DMS 273 (cell line): Measurements from ENCODE around the gene RTL9.
"Not testable (repeated sequence)": the region's sequence is repeated elsewhere in the genome, so short reads cannot be mapped to it uniquely, and the experiment has no call there.

Source experiments
- DNase-seq: peaks from one replicate; lab custom pipeline; 2025; ENCODE audit not compliant: unreplicated experiment; lab: John Stamatoyannopoulos, UW

Gene RTL9

DNA sequence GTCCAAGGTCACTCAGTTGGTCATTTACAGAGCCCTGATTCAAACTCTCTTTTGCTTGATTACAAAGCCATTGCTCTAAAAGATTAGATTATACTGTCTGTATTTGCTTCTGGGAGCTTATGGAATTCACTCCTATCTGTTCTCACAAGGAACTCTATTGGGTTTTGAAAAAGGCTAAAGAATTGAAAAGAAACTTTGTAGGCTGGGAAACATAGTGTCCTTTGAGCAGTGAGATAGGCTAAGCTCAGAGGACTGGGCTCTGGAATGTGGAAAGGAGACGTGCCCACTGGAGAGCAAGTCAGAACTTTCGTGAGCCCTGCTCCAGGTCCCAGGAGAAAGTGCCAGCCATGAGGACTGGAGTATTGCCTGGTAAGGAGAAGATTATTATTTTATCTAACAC lies at the start of gene RTL9:
TSS of gene RTL9 (plus strand) at position 301 of the 400 bp plus-strand sequence. CDS start 91,770 bp downstream, outside the sequence.
- no peak for DNase-seq

DNA sequence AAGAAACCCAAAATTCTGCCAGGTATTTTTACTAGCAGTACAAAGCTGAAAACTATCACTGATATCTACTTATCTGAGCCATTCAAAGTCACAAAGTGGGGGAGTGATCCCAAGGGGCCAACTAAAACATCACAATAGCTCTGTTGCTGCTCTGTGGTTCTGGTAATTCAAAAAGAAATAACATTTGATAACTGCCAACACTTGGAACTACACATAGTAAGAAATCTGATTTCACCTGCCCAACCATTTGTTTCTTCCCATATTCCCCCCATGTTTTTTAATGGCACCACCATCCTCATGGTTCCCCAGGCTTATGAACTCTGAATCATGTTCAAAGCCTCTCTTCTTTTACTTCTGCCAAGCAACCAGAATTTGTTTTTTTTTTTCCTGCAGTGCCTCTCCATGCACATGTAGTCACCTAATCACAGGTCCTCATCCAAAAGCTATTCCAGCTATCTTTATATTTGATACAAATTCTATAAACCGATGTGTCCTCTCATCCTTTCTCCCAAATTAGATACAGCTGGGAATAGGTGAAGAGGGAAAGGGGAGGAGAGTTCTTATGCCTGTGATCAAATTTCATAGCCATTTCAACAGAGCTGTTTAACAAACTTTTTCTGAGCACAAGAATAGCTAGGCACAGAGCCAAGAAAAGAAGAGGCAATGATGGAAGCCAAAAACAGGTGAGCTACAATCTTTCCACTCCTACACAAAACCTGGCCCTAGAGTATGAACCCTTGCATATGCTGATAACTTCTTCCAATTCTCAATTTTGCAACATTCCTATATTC lies 48.5 kb upstream of the RTL9 start:
- peak; percentile 5 for DNase-seq

DNA sequence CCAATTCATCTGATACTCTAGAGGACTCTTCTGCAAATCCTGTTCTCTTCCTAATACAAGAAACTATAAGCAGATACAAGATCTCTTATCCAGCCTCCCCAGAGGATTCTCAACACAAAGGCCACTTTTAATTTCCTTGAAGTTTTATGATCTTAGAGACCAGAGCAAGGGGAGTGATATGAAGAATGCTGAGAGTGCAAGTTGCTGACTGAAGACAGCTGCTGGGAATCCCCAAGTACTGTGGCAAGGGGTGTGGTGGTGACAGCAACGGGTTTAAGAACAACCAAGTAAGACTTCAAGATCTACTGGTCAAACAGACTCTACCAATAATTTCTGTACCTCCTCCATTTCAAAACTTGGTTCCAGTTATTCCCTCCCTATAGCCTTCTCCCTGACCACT lies 47.8 kb upstream of the RTL9 start:
- peak; percentile 8 for DNase-seq

GRCh38 chrX:110311437-110312230 lies 47.0 kb upstream of the RTL9 start:
- no peak for DNase-seq

DNA sequence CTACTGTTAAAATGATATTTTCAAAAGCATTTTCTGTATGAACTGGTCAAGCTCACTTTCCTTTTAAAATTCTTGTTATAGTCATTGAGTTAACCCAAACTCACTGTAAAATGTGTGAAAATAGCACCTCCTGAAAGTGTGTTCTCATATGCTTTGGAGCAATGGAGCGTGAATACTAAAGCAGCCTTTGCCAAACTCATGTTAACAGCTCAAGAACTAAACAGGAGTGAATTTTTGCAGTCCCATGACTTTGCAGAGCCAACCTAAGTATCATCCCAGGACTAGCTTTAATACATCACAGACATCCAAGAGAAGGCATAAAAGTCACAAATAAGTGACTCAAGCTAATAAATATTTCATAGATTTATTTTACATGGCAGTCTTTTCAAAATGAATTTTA lies 43.1 kb upstream of the RTL9 start:
- DNase-seq = peak; percentile 23

DNA sequence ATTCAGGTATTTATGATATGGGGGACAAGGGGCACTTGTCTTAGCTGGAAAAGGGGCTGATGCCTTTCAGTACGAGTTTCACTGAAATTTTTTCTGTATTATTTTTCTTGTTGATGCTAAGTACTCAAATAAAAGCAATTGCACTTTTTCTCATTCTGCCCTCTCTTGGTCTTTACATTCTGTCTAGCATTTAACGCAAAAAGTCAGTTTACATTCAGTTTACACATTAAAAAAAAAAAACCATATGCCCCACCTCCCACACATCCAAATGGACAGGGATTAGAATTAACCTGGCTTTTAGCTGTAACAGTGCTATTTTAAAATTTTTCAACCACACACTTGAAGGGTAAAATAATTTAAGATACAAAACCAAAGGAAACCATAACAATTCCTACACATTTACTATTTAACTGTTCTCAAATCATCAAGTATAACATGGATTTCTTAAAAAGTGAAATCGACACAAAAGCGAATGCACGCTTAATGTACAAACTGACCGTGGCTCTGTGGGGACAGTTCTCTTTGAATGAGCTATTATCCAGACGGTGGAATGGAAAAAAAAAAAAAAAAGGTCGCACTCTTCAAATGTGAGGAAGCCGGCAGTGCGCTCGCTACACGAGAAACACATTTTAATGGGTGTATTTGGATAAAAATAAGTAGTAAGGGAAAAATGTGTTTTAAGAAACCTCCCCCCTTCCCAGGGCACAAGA lies 42.1 kb upstream of the RTL9 start:
- peak; percentile 48 for DNase-seq

DNA sequence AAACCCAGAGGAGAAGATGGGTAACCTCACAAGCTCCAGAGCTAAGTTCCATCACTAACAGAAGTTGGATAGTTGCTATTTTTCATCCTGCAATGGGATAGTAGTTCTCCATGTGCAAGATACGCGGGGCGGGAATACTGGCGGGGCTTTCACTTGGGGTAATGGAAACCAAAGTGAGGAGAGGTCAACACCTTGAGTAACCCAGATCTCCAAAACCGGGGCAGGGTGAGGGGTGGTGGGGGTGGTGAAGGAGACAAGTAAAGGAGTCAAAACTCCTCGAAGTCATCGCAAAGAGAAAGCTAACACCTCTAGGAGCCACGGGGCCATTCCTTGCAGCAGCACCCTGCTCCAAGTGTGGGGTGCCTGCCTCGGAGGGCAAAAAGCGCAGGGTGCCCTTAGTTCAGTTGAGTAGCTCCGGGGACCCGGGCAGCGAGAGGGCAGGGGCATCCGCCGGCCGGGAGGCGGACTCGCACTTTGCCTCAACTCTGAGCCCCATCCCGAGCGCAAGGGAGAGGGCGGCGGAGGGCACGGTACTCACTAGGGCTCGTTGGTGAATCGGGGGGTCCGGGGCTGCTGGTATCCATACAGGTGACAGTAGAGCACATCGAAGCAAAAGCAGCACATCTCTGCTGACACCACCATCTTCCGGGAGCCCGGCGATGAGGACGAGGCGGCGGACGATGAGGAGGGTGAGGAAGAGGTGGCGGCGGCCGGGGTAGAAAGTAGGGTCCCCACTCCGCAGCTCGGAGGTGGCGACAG lies 41.4 kb upstream of the RTL9 start:
- DNase-seq = peak; percentile 59

DNA sequence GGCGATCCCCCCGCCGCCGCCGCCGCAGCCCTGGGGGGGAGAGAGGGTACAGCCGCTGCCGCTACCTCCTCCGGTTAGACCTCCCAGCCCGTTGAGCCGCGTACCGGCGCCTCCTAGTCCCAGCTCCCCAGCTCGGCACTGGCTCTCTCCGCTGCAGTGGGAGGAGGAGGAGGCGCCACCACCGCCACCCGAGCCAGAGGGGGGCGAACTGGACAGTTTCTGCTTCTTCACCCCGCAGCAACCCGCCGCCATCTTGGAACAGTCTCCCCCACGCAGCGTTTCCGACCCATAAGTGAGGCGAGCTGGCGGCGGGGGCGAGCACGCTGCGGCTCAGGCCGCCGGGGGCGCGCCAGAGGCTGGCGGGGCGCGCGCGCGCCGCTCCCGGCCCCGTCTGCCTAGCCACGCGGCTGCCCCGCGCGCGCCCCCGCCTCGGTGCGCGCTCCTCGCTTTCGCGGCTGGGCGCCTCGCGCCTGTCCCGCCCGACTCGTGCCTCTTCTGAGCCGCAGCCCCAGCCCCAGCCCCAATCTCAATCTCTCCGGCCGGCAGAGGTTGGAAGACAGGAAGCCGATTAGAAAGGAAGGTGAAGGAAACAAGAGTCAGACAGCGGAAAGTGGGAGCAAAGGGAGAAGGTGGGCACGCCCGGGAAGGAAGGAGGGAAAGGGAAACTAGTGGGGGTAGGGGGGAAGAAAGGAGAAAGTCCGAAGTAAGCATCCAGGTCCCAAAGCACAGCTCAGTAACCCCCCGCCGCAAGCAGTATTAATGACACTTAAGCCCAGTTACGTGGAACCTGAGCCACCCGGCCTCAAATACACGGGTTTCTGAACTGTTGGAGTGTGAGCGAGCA lies 40.6 kb upstream of the RTL9 start, which contains the start of gene AMMECR1:
TSS of gene AMMECR1 (minus strand) at position 266 of the 844 bp plus-strand sequence. CDS start at position 252, 14 bp downstream.
- DNase-seq = peak; percentile 95

DNA sequence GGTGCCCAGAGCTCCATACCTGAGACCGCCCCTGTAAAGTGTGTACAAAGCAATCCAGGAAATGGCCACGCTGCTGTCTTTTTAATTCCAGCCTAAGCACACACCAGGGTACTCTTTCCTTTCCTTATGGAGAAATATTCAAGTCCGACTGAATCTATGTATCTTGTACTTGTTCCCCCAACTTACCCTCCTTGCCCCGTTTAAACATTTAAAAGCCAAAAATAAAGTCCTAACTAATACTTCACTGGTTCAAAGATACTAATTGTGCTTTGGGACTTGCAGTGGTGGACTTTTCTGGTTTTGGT lies 40.0 kb upstream of the RTL9 start:
- DNase-seq = no peak

- no peak for DNase-seq
Observed at GRCh38 chrX:110320381-110320987, 38.2 kb upstream of the RTL9 start.

GRCh38 chrX:110321081-110321480 lies 37.6 kb upstream of the RTL9 start:
- DNase-seq = no peak

DNA sequence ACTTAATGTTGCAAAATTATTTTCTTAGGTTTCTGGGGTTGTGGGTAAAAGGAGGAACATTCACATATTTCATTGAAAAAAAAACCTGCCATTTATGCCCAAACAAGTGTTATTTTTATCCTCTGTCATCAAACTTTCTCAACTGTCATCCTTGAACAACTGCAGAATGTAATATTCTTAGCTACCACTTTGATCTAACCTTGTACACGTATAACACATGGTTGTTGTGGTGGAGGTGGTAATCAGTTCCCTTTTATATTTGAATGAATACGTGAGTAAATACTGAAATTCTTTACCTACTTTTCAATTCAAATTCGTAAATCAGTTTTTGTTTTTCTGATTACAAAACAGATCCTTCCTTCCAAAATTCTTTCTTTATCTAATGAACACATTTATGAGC lies 37.0 kb upstream of the RTL9 start:
- DNase-seq = no peak

DNA sequence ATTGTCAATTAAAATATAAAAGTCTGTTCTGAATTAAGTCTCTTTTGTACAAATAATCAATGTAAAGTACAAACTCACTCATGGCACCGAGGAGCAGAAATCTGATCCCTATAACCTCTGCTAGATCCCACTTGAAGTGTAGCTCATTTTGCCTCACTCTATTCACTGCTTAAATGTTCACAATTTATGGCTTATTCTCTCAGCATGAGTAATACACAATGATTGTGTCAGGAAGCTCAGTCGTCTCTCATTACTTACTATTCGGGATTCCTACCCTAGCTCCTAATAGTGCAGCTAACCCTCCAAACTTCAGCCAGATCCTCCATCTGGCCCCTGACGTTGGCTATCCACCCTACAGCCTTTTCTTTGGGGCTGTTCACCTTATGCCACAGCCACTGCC lies 36.0 kb upstream of the RTL9 start:
- DNase-seq = peak; percentile 48

GRCh38 chrX:110326712-110327111 lies 31.9 kb upstream of the RTL9 start:
- DNase-seq = no peak

- no peak for DNase-seq
Observed at GRCh38 chrX:110327336-110327735, 31.3 kb upstream of the RTL9 start.

DNA sequence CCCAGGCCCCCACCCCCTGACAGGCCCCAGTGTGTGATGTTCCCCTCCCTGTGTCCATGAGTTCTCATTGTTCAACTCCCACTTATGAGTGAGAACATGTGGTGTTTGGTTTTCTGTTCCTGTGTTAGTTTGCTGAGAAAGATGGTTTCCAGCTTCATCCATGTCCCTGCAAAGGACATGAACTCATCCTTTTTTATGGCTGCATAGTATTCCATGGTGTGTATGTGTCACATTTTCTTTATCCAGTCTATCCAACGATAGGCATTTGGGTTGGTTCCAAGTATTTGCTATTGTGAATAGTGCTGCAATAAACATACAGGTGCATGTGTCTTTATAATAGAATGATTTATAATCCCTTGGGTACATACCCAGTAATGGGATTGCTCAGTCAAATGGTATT lies 30.0 kb upstream of the RTL9 start:
- not testable (repeated sequence) for DNase-seq

DNA sequence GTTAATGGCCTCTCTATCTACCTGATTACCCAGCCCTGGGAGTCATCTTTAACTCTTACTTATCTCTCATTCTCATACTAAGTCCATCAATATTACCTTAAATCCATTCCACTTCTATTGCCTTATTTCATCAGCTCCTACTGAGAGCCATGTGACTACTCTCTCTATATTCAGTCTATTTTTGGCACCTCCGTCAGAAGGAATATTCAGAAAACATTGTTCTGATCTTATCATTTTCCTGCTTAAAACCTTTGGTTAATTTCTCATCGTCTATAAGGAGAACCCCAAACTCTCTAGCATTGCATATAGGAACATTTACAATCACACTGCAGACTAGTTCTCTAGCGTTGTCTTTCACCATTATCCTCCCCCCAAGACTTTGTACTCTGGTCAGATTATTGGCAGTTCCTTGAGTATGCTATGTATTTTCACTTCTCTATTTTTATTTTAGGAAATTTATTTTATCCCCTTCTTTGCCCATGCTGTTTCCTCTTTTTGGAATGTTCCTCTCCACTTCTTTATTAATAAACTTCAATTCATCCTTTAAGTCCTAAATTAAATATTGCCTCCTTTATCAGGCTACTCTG lies 27.1 kb upstream of the RTL9 start:
- DNase-seq = no peak

- DNase-seq = not testable (repeated sequence)
Observed at GRCh38 chrX:110333458-110333857, 25.2 kb upstream of the RTL9 start.

DNA sequence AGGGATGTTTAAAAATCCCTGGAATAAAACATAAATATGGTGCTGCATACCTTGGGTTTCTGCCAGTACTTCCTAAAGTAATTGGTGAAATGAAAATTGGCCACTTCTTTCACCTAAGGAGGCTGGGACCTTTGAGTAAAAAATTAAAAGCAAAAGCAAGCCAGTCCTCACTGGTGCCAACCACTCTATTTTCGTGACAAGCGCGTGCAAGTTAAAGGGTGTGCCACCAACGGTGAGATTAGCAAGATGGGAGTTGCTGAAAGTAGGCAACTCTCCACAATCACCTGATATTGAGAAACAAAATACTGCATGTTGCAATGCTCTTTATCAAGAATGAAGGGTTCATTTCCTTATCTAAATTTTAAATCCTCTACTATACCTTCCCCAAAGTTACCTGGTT lies 19.7 kb upstream of the RTL9 start:
- DNase-seq = no peak
